IPS-NIHi11 (cell line): Measurements from ENCODE around the gene CXCL3.

ENCODE experiments used
- DNase-seq: peaks from one replicate; pipeline ENCODE4 v3.0.0; 2012; ENCODE audit warnings: mixed read lengths, low spot score

Gene CXCL3

DNA sequence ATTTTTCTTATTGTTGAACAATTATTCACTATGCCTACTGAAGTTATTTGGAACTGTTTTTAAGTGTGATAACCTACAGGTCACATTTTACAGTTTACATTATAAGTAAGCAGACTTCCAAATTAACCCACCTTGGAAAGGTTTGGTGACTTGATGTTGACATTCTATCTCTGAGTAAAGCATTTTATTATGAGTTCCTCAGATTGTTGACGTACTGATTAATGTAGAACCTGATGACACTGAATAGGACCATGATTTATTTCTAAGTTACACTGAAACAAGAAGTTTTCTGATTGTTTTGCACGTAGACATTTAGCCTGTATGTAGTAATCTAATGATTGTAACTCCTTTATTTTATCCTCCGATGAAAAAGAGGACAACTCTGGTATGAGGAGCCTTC is 17.0 kb upstream of the CXCL3 start:
- DNase-seq: no peak

DNA sequence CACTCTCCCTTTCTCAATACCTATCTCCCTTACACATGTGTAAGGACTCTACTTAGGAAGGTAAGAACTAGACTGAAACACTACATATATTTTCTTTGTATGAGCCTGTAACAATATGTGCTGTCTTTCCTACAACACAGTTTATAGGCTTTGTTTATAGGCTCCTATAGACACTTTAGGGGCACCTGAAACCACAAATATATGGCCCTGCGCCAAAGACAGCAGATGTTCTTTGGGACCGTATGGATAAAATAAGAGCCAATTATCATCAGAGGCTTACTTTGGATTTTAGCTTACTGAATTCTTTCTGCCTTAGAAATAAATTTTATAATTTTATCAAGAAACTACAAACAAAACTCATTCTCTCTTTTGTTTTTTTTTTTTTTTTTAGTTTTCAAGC is 16.6 kb upstream of the CXCL3 start:
- DNase-seq: no peak

DNA sequence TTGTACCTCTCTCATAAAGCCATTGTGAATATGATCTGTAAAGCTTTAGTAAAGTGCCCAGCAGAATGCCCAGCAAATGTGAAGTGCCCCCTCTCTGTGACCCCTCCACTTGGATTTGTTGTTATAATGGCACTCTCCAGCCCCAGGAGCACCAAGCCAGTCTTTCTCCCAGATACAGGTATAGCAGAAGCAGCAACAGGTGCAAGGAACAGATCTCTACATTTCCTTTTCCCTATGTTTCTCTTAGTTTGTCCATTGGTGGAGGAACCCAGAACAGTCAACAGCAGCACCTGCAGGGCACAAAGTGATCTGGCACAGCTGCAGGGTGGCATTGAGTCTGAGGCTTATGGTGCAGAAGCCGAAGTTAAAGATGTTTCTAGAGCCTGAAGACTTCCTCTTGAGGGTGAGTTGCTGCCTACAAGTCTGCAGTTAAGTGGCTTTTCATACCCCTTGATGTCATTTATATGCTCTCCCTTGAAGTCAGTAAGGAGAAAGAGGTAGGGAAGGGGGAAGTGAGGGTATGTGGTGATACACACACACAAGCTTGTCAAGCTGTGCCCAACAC is 16.1 kb upstream of the CXCL3 start:
- DNase-seq: no peak

DNA sequence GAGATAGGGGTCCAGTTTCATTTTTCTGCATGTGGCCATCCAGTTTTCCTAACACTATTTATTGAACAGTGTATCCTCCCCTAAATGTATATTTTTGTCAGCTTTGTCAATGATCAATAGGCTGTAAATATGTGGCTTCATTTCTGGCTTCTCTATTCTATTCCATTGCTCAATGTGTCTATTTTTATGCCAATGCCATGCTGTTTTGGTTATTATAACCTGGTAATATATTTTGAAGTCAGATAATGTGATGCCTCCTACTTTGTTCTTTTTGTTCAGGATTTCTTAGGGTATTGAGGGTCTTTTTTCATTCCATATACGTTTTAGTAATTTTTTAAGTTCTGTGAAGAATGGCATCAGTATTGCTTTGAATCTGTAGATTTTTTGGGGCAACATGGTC is 8.7 kb upstream of the CXCL3 start:
- DNase-seq: no peak

DNA sequence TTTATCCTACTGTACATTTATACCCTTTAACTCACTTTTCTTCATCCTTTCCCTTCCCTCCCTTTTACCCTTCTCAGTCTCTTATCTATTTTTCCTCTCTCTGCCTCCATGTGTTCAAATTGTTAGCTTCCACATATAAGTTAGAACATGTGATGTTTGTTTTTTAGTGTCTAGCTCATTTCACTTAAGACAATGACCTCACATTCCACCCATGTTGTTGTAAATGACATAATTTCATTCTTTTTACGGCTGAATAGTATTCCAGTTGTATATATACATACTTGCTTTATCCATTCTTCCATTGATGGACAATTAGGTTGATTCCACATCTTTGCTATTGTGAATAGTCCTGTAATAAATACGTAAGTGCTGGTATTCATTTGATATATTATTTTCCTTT is 7.3 kb upstream of the CXCL3 start:
- DNase-seq: no peak

DNA sequence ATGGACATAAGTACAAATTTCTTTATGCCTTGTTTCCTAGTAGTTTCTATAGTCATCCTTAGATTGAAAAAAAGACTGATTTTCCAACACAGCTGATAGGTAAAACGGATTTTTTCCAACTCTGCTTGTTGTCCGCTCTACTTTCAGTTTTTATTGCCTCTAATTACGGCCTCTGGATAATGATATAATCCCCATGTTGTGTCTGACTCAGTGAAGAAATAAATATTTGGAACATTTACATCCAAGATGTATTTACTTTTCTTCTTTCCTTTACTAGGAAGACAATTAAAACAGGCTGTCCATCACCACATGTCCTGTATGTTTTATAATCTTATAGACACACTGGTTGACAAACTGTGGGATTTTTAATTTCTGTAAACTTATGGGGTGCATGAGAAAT is 6.8 kb upstream of the CXCL3 start:
- DNase-seq: no peak

DNA sequence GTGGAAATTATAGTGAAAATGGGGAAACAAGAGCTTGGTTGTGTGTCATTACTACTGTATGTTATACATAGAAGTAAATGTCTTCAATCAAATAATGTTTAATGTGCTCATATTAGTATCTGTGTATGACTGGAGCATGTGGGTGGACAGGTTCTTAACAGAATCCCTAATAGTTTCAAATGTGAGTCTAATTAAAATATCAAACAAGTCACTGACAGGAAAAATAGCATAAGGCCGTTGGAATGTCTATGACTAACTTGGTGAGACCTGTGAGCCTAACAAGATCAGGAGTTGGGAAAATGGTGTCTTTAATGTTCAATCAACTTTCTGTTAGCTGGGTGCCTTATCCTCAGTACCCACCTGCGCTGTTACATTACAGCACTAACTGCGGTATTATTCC is 6.2 kb upstream of the CXCL3 start:
- no peak for DNase-seq

DNA sequence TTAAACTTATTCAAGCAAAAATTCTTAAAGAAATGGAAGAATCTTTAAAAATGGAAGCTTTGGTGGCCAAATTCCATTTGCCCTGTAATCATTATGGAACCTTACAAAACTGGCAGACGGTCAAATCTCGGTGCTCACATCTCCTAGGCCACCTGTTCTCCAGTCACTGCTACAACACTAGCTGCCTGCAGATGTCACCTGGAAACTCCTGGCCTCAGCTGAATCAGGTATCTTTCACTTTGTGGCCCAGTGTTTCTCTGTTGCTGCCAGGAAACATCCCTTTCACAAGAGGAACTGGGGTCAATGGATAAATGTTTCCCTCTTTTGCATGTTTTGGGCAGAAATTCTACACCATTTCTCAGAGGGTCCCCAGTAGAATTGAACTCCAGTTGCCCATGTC is 4.2 kb upstream of the CXCL3 start:
- peak; percentile 21 for DNase-seq

DNA sequence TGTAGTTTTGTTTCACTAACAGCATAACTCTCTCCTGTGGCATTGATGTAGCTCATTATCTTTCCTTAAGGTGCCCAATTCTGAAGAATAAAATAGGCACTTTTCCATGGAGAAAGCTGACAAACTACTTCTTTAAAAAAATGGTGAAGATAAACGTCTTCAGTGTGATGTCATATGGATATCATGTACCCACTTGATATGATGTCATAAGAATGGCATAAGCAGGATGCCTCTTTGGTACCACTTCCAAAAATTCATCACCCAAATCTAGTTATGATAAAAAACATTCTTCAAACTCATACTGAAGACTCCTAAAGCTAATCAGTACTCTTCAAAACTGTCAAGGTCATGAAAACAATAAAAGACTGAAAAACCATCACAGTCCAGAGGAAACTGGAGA is 2.9 kb upstream of the CXCL3 start:
- no peak for DNase-seq

DNA sequence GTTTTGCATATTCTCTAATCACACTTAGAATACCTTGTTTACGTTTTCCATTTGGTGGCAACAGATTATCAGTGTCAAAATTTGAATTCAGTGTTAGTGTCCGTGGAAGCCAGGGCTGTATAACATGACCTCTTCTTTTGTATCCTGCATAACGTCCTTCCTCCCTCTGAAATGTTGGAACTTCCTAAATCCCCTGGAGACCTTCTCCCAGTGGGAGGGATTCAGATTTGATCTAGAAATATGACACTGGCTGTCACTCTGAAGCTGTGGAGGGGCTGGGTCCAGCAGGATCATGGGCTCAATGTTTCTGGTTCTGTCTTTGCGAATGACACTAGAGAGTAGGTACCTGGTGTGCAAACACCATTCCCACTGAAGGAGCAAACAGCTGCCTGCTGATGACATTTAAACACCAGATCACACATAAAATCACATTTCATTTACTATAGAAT is 850 bp upstream of the CXCL3 start:
- no peak for DNase-seq

DNA sequence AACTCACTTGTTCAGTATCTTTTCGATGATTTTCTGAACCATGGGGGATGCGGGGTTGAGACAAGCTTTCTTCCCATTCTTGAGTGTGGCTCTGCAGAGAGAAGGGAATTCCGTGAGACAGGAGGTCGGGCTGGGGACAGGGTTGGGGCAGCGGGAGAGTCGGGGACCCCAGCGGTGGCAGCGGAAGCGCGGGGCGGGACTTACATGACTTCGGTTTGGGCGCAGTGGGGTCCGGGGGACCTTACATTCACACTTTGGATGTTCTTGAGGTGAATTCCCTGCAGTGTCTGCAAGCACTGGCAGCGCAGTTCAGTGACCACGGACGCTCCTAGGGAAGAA is 434 bp downstream of the CXCL3 start:
- no peak for DNase-seq

DNA sequence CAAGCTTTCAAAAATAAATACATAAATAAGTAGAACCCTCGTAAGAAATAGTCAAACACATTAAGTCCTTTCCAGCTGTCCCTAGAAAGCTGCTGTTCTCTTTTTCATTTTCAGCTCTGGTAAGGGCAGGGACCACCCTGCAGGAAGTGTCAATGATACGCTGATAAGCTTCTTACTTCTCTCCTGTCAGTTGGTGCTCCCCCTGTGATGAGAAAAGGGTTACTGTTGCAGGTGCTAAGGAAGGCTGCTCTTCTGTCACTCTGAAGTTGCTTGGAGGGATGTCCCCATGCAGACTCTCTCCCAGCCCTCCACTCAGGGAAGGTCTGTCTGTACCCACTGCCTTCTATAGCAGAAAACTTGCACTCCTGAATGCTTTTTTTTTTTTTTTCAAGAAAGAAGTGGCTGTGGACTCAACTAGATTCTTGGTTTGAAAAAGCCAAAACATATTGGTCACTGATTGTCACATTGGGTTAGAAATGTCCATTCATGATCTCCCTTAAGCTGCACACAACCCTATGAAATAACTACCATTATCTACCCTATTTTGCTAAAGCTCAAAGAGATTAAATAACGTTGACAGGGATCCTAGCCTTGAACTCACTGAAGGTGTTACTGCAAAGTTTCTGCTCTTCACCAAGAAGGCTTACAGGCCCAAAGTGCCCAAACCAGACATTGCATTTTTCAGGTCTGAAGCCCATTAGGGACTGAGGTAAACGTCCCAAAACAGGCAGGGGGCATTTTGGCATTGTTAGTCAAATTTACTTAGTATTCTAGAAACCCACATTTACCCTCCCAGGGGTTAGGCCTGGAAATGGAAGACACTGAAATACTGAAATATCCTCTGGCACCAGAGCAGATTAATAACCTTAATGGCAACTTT is 1.2 kb downstream of the CXCL3 start:
- no peak for DNase-seq

DNA sequence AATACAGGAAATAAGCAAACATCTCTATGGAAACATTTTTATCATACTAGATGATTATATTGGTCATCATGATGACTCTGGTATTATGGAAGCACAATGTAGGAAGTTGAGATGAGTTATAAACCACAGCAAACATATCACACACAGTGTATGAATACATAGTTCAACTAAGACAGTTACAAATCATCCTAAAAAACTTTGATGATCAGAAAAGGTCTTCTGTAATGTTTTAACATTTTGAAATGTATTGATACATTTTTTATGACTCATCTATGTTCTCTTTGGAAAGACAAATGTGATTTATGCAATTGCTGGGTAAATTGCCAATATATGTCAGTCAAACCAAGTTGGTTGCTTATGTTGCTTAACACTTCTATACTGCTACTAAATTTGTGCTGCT is 4.8 kb downstream of the CXCL3 start:
- no peak for DNase-seq

DNA sequence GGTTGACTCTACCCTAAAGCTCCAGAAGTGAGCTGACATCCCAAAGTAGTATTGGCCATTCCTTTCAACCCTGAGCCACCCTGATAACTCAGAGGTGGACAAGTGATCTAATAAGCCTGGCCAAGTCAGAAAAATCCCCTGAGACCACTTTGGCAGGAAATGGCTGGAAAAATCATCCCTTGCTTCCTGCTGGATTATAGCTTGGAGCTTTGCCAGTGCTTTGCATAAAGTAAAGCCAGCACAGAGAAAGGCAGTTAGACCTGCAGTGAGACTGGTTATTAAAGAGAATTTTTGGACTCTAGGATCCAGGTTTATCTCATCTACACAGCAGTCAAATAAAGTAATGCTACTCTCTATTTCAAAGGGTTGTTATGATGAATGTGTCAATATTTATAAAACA is 6.4 kb downstream of the CXCL3 start:
- DNase-seq: no peak

DNA sequence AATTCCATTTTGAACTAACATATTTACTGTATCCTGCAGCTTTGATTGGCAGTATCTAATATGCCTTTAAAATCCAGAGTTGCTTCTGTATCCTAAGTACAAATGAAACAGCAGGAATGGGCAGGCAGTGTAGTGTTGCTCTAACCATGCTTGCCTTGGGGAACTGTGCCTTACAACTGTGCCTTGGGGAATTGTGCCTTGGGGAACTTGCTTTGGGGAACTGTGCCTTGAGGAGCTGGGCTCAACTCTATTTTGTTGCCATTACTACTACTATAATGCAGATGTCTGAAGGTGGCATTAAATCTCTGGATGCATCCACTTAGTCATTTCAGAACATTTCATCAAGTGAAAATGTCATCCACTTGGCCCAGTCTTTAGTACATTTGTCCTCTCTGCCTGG is 6.9 kb downstream of the CXCL3 start:
- DNase-seq: no peak

DNA sequence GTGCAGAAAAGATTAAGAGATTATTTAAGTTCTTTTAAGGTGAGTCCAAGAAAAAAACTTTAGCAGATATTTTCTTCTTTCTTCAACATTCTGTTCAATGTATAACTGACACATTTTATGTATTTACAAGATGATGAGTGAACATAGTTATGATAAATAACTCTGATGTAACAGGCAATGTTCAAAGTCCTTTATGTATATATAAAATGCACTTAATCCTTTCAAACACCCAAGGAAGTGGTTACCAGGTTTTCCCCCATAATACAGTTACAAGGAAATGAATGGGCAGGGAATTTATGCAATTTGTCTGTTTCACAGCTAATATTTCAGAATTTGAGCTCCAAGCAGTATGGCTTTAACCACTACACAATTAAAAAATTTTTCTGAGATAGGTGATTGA is 8.2 kb downstream of the CXCL3 start:
- no peak for DNase-seq

DNA sequence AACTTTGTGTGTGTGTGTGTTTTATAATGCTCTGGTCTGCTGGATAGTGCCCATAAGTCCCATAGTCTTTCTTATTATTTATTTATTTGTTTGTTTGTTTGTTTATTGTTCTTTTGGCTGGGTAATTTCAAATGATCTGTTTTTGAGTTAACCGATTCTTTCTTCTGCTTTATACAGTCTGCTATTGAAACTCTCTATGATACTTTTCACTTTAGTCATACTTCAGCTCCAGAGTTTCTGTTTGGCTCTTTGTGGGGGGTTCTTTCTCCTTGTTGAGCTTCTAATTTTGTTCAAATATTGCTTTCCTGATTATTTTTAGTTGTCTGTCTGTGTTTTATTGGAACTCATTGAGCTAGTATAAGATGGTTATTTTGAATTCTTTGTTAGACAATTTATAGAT is 10.0 kb downstream of the CXCL3 start:
- no peak for DNase-seq

DNA sequence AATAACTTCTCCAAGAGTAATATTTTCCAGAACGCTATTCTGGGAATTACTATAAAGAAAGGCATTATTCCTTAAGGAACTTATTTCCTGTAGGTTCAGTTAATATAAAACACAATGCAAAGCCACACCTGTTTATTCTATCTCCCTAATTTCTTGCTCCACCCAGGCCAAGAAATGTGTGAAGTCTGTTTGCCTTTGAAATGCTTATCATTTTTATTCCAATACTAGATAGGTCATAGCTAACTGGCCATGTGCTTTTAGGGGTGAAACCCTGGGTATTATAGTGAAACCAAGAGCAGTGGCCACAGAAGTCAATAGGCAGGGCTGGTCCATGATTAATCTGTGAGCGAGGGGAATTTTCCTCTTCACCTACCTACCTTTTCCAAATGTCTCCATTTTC is 14.8 kb downstream of the CXCL3 start:
- no peak for DNase-seq

DNA sequence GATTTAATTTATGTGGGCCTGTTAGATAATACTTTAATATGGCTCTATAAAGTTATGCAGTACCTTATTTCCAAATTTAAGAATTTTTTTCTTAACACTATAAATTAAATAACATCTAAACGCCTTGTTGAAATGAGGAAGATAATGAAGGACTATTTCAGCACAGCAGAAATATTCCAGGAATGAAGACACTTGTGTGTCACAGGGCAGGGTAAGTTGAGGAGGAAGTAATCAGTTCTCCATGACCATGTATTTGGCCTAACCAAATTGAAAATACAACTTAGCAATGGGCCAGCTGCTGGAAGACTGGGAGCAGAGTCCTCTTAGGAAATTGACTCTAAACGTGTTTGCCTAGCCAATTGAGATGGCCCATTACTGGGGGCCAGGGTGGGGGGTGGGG is 16.9 kb downstream of the CXCL3 start:
- DNase-seq: no peak

DNA sequence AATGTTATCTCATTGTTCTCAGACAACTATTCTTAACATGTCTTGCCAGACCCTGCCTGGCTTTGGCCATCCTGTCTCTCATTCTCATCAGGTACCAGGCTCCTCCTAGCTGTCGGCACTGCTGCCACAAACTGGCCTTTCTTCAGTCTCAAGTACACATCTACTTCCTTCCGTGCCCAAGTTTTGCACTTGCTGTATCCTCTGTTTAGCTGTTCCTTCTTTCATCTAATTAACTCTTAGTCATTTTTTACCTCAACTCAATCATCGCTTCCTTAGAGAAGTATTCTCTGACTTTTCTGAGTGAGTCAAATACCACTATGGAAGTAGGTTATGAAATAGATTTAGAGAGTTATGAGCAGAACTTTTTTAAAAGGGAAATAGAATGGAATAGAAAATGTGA is 19.7 kb downstream of the CXCL3 start:
- DNase-seq: no peak

DNA sequence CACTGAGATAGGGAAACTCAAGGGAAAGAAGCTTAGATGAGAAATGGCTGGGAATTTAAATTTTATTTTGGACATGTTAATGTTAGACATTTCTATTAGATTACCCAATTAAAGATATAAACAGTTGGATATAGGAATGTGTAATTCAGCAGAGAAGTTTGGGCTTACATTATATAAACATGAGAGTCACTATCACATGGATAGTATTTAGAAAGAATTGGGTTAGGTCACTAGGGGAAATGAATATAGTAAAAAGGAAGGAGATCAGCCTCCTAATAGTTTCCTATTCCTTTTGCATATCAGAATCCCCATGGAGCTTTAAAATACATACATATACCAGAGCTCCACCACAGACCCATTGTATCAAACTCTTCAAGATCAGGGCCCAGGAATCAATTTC is 20.4 kb downstream of the CXCL3 start:
- DNase-seq: no peak

DNA sequence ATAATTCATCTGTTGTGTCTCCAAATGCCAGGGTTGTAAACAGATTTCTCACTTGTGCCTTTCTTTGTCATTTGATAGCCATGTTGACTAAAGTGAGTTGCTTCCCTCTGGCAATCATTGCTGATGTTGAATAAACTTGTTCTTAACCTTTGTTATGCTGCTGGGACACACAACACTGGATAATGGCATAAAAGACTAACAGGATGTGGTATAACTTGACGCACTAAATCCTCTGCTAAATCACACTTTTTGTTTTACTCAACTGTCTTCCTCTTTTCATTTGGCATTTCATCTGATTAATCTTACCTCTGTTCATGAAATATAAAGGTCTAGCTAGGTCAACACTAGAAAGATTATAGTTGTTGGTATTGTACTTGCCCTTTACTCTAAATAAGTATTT is 22.4 kb downstream of the CXCL3 start:
- no peak for DNase-seq

DNA sequence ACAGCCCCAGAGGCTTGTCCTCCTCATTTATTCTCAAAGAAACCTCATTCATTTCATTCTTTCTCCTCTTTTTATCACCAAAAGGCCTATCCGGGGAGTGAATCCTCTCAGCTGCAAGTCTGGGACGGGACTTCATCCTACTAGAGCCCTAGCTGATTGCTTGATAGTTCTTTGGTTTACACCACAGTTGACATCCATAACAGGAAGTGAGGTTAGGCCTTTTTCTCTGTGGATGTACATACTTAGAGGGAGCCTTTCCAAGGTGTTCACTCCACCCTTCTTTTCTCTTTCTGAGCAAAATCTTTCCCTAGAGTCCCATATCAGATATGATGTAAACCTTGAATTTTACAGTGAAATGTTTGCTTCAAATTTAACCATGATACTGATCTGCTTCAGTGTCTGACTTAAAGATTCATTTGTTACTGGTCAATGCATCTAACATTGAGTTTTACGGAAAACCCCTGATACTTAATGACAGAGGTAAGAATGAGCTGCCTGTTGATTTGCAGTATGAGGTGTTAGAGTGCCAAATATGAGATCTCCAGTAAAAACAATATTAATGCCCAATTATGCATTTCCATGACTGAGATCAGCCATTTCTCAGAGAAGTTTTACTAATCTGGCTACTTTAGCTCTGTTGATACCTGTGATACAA is 23.2 kb downstream of the CXCL3 start:
- no peak for DNase-seq

DNA sequence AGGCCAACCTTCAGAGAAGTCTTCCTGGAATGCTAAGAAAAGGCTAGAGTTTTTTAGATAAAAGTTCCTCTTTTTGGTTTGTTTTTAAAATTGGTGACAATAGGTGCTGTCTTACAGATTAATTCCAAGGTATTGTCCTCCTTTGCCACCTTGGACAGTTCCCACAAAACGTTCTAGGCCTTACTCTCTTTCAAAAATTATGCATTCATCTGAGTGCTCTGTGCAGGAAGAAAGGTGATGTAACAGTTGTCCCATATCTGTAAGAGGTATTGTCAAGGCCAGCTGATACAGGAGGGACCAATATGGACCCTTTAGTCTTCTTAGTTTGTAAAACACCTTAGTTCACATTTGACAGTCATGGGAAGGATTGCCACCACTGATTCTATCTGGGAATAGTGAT is 24.2 kb downstream of the CXCL3 start:
- DNase-seq: no peak
